ENCODE data around the gene CABP4.

CABP4 gene

DNA sequence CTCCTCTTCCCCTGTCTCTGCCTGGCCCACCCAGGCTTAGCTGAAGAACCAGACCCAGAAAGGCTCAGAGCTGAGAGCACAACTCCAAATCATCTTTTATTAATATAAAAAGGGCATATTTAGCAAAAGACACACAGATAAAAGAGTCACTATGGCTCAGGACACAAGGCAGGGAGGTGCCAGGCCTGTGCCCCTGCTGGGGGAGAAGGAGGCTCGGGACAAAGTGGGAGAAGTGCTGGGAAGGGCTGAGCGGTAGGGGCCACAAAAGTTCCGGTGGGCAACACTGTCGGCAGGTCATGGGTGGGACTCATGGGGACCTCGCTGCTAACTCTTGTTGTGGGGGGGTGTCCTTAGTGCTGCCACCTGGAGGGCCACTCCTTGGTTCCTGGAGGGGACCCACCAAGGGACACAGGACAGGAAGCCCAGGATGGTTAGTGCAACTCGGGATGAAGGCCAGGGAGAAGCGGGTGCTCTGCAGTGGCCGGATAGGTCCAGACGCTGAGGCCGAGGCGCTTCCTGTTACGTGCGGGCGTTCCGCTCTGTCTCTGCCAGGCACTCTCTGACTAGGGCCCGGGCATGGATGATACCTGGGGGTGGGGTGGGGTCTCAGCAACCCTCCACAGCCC lies 51.4 kb downstream of the CABP4 start:
- H3K27ac ChIP-seq, result peak overlapping the region; percentile 96
- no peak for TF ChIP-seq ZFX (IDR thresholded peaks at IDR 0.05; ENCODE audit: borderline replicate concordance)
- TF ChIP-seq, protein P1, sequence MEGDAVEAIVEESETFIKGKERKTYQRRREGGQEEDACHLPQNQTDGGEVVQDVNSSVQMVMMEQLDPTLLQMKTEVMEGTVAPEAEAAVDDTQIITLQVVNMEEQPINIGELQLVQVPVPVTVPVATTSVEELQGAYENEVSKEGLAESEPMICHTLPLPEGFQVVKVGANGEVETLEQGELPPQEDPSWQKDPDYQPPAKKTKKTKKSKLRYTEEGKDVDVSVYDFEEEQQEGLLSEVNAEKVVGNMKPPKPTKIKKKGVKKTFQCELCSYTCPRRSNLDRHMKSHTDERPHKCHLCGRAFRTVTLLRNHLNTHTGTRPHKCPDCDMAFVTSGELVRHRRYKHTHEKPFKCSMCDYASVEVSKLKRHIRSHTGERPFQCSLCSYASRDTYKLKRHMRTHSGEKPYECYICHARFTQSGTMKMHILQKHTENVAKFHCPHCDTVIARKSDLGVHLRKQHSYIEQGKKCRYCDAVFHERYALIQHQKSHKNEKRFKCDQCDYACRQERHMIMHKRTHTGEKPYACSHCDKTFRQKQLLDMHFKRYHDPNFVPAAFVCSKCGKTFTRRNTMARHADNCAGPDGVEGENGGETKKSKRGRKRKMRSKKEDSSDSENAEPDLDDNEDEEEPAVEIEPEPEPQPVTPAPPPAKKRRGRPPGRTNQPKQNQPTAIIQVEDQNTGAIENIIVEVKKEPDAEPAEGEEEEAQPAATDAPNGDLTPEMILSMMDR (IDR thresholded peaks at IDR 0.05), result peak; percentile 57

DNA sequence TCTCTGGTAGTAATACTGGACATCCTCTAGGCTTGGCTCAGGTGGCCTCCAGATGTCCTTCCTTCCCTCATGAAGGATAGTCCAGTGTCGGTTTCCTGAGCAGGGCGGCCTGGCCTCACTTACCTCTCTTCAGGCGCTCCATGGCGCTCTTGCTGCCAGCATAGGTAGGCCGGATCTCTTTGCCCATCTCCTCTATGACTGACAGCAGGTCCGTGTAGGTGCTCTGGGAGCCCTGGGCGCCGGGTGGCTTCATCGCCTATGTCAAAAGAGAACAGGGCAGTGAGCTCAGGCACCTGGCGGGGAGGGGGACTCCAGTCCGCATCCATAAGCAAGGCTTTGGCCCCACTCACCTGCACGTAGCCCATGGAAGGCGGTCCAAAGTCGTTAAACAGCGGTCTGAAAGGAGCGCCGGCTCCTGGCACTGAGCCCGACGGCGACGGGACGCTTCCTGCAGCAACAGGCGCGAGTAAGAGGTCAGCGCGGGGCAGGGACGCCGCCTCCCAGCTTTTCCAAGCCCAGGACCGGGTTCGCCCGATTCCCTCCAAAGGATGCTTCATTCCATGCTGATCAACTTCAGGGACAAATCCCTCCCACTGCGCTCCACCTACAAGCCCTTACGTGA lies 52.2 kb downstream of the CABP4 start:
- TF ChIP-seq, protein P1 (IDR thresholded peaks at IDR 0.05), result no peak
- no peak for TF ChIP-seq ZFX (IDR thresholded peaks at IDR 0.05; ENCODE audit: borderline replicate concordance)
- H3K27ac ChIP-seq, result peak overlapping the region; percentile 96

DNA sequence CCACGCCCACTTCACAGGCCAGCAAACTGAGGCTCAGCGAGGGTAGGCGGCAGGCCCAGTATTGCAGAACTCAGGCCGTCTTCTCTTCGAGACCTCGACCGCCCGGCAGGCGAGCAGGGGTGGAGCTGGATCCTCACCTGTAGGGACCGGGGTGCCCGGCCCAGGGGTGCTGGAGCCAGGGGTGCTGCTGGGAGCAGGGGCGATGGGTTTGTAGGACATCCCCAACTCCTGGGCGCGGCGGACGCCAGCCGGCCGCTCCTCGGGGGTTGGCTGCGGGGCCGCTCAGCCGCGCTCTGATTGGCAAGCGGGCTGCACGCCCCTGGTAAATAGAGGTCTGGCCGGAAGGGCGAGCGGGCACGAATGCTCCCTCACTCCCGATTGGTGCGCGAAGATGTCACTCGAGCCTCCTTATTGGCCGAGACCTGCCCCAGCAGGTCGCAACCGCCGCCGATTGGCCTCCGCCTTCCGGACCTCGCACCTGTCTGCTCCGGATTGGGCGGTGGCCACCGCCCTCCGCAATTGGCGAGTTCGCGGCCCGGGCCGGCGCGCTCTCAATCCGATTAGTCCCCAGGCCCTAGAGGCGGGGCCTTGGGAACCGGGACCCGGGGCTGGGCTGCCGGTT lies 52.8 kb downstream of the CABP4 start, which contains the start of gene CDK2AP2:
CDK2AP2 (minus strand) TSS at position 299 of the 622 bp plus-strand sequence; CDS start at position 219, 80 bp downstream.
- TF ChIP-seq, protein P1 (IDR thresholded peaks at IDR 0.05), result no peak
- TF ChIP-seq ZFX (IDR thresholded peaks at IDR 0.05; ENCODE audit: borderline replicate concordance), result no peak
- H3K27ac ChIP-seq, result peak within 1 kb of the TSS; percentile 96

DNA sequence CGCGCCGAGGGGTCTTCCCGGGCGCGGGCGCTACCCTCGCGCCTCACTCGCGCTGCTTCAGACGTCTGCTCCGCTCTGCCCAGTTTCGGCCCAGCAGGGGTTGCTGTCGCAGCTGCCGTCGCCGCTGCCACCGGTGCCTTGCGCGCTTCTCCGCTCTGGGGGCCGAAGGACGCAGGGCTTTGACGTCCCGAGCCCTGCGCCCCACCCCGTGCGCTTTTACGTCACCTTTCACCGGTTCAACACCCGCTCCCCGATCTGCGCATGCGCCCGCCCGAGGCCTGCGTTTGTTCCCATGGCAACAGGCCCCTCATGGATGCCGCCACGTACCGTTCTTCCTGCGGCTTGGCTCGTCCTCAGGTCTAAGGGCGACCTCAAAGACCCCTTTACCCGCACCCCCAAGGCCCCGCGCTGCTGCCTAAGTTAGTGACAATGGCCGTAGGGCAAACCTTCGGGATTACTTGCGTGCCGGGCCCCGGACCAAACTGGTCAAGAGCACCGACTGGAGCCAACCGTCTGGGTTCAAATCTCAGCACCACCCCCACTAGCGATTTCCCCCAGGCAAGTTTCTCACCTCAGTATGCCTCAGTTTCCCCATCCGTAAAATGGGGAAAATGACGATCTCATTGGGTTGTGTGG lies 53.5 kb downstream of the CABP4 start:
- TF ChIP-seq ZFX (IDR thresholded peaks at IDR 0.05; ENCODE audit: borderline replicate concordance), result no peak
- TF ChIP-seq, protein P1 (IDR thresholded peaks at IDR 0.05), result no peak
- H3K27ac ChIP-seq, result peak overlapping the region; percentile 96

DNA sequence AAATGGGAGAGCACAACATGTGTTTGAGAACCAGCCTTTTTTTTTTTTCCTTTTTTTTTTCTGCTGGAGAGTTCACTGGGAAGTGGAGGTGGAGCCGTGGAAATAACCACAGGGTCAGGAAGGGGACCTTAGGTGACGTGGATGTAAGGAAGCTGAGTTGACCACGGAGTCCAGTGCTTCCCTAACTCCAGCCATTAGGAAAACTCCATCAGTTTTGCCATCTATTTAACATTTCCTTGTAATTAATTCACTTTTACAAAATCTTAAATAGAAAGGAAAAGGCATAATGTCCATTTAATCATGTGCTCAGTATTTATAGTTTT lies 54.8 kb downstream of the CABP4 start:
- H3K27ac ChIP-seq, result no peak overlapping the region

More for the DNA sequence above, 54.8 kb downstream of the CABP4 start:
- TF ChIP-seq, protein P1 (IDR thresholded peaks at IDR 0.05), result no peak
- no peak for TF ChIP-seq ZFX (IDR thresholded peaks at IDR 0.05; ENCODE audit: borderline replicate concordance)
